NAMALWA (cell line): ENCODE data around the gene FCMR.

Source experiments
- DNase-seq: peaks from one replicate; pipeline ENCODE4 v3.0.0-alpha.2; 2015; ENCODE audit warnings: low spot score

Gene FCMR

GRCh38 chr1:206951318-206952100 is 29.8 kb upstream of the FCMR start:
- no peak for DNase-seq

DNA sequence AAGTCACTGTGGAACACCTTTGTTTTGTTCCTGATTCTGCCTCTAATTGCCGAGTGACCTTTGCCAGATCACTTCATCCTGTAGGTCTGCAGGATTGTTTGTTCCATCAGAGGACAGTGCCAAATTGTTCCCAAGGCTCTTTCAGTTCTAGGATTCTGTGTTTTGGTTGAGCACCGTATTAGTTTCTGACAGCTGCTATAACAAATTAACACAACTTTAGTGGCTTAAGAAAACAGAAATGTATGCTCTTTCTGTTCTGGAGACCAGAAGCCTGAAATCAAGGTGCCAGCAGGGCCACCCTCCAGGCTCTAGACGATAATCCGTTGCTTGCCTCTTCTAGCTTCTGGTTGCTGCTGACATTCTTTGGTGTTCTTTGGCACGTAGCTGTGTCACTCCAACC is 27.9 kb upstream of the FCMR start:
- DNase-seq, result no peak

DNA sequence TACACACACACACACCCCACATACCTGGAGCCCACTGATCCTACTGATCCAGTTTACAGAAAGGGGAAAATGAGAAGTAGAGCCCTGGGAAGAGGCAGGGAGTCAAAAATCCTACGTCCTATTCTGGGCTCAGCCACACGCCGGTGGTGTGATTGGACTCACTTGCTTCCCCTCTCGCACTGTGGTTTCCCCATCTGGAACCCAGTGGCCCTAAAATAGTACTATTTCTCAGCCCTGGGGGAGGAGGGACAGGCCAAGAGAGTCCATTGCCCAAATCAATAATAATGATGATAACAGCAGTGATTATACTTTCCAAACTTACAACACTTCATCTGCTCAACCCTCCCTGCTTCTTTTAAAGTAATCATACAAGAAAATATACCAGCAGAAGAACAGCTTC is 27.5 kb upstream of the FCMR start:
- no peak for DNase-seq

DNA sequence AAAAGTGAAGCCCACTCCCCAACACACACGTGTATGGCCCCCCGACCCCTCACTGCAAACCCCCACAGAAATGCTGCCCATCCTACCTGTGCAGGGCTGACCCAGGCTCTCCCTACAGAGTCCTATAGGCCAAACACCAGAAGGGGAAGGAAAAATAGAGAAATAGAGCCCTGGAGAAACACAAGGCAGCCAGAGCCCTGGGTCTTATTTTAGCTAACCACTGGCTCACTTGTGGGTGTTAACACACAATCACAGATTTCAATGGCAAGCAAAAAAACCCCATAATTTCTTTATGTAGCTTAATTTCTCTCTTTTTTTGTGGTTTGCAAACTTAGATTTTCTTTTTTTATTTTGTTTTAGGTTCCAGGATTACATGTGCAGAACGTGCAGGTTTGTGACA is 25.5 kb upstream of the FCMR start:
- DNase-seq, result no peak

DNA sequence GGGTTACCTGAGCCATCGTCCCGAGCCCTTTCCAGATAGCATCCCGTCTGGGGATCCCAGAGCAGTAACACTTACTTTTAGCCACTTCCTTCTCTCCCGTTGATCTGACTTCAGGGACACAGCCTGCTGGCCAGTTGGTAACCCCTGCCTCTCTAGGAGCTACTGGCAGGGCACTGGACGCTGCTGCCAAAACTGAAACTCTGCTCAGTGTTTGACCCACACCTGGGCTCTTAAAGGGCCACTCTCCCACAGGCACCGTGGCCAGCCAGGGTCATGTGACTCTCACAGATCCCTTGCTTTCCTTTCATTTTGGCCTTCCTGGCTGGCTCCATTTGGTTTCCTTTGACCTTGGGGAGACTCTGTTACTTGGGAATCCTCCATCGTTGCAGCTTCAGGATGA is 24.5 kb upstream of the FCMR start, which contains the start of gene PIGR:
PIGR (minus strand) TSS at position 206 of the 400 bp plus-strand sequence. CDS start 5,935 bp downstream, outside the sequence.
- no peak for DNase-seq

- DNase-seq, result no peak
Observed at GRCh38 chr1:206945779-206946178, 24.0 kb upstream of the FCMR start.

DNA sequence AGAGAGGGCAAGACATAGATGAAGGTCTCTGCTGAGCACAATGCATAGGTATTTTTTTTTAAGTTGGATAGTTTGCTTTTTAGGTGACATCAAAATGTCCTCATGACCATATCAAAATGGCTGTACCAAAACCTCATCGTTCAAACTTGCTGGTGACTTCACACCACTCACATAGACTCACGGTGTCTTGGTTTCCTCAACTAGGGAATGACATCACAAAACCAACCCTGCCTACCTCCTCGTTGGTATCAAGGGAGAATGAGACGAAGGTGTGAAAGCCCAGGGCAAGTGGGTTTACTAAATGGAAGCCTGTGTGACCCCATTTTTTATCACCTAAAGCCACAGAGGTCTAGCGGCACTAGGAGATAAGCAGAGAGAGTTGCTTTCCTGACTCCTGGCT is 23.0 kb upstream of the FCMR start:
- no peak for DNase-seq

DNA sequence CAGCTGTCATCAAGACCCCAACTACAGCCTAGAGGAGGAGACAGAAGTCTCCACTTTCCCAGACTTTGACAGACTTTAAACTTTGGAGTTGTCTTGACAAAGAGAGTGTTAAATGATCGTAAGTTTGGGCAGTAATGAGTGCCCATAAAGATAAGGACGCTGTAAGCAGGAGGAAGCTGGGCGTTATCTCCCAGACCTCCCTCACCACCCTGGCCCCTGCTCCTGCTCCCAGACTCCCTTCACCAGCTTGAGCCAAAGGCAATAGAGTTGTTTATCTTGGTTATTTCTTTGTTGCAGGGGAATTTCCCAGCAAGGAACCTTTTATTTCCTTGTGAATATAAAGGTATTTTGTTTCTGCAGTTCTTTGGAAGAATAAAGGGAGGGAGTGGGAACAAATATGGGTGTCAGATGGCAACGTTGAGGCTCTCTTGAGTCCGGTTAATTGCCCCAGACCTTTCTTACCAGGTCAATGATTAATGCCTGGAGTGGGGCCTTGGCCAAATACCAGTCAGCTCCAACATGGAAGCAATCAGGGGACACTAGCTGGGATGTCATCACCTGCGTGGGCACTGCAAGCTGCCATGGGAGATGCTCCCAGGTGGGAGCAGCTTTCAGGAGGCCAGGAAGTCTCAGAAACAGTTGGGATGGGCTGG is 20.2 kb upstream of the FCMR start:
- DNase-seq, result no peak

GRCh38 chr1:206940588-206940936 is 18.8 kb upstream of the FCMR start:
- DNase-seq, result no peak

GRCh38 chr1:206939841-206940587 is 18.3 kb upstream of the FCMR start:
- no peak for DNase-seq

DNA sequence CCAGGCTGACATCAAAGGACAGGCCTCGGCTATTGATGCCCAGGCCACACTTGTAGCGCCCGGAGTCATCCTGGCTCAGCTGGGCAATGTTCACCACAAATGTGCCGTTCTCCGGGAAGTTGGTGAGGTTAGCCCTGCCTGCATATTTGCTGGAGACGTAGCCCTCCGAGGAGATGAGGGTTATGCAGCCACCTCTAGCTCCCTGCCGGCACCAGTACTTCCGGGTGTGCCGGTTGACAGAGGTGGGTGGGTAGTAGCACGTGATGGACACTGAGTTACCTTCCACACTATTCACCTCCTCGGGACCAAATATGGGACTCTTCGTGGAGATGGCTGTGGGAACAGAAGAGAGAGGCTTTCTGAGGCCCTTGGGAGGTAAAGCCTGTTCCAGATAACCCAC is 17.4 kb upstream of the FCMR start:
- DNase-seq, result no peak

- no peak for DNase-seq
Observed at GRCh38 chr1:206937425-206937824, 15.7 kb upstream of the FCMR start.

DNA sequence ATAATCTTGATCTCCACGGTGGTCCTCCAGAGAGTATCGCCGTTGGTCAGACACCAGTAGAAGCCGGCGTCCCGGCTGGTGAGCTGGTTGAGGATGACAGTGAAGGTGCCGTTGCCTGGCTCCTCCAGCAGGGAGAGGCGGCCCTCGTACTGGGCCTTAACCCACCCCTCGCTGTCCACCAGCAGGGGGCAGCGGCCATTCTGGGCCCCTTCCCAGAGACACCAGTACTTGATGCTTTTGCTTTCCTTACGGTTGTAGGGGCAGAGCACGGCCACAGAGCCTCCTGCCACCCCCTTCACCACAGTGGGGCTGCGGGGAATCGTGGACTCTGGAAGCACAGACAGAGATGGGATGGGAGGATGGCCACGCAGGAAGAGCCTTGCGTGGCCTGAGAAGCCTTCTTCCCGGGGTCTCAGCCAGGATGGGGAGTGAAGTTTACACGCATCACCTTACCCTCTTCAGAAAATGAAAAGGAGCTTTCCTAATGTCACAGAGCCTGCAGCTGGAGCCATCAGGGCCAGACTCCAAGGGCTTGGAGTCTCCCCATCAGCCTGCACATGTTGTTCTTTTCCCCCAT is 13.8 kb upstream of the FCMR start:
- peak; percentile 46 for DNase-seq

DNA sequence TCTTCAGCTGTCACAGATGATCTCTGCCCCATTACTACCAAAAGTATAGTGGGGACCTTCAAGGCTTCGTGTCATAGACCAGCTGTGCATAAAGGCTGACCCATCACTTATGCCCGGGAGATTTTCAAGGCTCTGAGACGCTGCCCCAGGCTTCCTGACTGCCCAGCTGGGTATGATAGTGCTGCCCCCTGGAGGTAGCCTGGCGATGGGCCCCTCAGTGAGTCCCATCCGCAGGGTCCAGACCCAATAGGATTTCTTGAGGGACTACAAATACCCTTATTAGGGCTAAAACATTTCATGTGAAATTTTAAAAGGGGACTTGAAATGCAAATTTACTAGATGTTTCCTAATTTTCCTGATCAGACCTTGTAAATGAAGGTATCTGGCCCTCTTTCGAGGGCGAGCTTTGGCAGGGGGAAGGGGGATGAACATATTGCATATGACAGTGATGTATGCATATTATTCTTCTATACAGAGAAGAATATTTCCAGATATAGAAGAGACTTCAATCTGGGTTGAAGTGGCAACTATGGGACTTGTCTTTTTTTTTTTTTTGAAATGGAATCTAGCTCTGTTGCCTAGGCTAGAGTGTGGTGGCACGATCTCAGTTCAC is 11.7 kb upstream of the FCMR start:
- peak; percentile 61 for DNase-seq

DNA sequence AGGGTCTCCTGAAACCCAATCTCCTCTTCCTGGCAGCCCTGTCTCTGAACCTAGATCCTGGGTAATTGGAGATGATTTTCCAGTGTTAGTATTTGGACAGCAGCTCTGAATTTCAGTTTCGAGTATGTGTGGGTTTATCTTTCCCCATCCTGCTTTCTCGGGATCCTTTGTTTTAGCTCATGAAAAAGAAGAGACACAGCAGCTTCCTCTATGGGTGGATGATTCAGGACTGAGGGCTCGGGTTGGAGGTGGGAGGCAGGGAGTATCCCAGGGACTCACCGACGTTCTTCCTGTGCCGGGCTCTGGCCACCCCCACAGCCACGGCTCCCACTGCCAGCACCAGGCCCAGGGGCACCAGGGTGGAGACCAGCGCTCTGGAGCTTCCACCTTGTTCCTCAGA is 10.4 kb upstream of the FCMR start:
- no peak for DNase-seq

DNA sequence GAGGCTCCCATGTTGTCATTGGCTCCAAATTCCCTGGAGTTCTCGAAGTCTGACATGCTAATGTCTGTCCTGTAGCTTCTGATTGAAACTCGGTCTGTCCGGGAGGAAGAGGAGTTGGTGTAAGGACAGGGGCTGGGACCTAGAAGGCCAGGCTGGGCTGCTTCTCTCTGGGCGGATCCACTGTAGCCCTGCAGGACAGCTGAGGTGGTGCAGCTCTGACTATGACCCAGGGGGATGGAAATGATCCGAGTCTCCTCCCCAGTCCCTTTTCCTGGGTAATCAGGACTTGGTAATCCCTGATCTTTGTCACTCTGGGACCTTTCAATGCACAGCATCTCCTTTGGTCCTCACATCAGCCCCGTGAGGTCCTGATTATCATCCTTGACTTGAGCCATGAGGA is 10.0 kb upstream of the FCMR start:
- DNase-seq, result no peak

DNA sequence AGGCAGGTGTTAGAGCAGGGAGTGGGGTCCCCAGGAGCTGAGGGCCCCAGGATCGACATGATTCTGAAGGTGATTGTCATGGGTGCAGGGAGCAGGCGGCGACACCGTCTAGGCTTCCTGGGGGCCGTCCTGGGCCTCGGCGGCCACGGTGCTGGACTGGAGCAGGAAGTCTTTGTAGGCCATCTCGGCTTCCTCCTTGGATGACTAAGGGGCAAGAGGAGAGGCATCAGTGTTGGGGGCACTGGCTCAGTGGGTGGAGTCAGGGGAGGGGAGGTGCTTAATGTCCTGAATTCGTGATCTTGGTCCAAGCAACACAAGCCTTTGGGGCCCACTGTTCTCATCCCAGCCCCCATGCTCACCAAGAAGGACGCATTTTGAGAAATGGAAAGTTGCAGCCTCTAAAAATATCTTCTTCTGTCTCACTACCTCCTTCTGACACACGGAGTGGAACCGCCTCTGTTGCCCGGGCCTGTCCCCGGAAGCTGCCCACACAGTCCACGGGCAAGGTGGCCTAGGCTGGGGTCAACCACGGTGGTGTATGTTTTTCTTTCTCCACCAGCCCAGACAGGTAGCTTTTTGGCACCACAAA is 8.6 kb upstream of the FCMR start:
- peak; percentile 46 for DNase-seq

DNA sequence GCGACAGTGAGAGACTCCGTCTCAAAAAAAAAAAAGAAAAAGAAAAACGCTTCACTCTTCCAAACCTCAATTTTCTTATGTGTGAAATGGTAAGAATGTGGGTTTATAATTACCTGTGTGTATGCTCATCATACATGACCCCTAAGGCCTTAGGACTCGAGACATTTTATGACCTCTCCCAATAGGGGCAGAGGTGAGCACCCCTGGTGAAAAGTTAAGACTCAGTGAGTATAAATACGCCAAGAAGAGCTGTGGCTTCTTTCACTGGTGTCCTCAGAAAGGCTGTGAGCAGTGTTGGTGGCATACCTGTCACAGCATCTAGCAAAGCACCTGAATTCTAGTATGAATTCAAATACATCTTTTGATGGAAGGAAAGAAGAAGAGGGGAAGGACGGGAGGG is 7.8 kb upstream of the FCMR start:
- DNase-seq, result peak; percentile 62

- DNase-seq, result no peak
Observed at GRCh38 chr1:206926286-206926685, 4.5 kb upstream of the FCMR start.

DNA sequence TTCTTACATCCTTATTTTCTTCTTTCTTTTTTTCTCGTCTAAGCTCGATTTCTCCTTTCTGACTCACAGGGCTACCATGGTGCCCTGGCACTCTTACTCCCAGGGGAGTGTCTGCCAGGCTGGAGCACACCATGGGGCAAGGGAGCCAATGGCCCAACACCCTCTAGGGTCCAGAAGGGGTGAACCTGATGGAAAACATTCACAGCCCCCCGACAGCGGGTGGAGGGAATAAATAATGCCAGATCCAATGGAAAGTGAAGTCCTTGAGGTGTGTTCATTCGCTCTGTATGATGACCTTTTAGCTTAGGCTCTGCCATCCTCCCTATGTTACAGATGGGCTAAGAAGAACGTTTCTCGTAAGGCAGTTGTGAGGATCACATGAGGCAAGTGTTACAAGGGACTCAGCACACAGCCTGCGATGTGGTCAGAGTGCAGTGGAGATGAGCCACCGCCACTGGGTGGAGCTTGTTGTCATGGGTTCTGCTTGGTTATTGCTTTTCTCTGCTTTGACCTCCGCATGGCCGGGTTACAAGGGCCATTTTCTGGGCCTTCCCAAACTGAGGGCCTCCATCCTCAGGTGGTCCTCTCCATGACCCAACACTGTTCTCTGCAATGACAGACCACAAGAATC is 3.5 kb upstream of the FCMR start:
- peak; percentile 90 for DNase-seq

- no peak for DNase-seq
Observed at GRCh38 chr1:206924592-206925105, 2.9 kb upstream of the FCMR start.
